GM06990 (cell line): ENCODE measurements around the gene UBAP1L.
"Not testable (repeated sequence)": the region's sequence is repeated elsewhere in the genome, so short reads cannot be mapped to it uniquely, and the experiment has no call there.

ENCODE experiments used
- DNase-seq: peaks from one replicate; pipeline ENCODE4 v3.0.0-alpha.2; 2011; ENCODE audit not compliant: insufficient read length; ENCODE audit errors: extremely low read depth
- H3K27me3 ChIP-seq: replicated peaks from 2 replicates; pipeline ENCODE4 v1.6.0; 2011; ENCODE audit warnings: low read length; ENCODE audit not compliant: control insufficient read depth, insufficient read depth
- H3K36me3 ChIP-seq: 2 replicates; pipeline ENCODE4 v1.5.1; 2011; ENCODE audit warnings: low read length; ENCODE audit not compliant: control insufficient read depth, insufficient read depth
- H3K4me3 ChIP-seq: replicated peaks from 2 replicates; pipeline ENCODE4 v1.5.1; 2011; ENCODE audit warnings: low read depth, mild to moderate bottlenecking, control low read depth, low read length
- TF ChIP-seq, protein P1 (sequence below): IDR thresholded peaks from 2 replicates; pipeline ENCODE4 v1.5.1; 2011; ENCODE audit warnings: low read length, control low read depth, mild to moderate bottlenecking, inconsistent platforms; ENCODE audit not compliant: insufficient read depth, poor library complexity, severe bottlenecking

The UBAP1L gene

GRCh38 chr15:65097651-65098263 is 17.2 kb downstream of the UBAP1L start:
- TF ChIP-seq, protein P1, sequence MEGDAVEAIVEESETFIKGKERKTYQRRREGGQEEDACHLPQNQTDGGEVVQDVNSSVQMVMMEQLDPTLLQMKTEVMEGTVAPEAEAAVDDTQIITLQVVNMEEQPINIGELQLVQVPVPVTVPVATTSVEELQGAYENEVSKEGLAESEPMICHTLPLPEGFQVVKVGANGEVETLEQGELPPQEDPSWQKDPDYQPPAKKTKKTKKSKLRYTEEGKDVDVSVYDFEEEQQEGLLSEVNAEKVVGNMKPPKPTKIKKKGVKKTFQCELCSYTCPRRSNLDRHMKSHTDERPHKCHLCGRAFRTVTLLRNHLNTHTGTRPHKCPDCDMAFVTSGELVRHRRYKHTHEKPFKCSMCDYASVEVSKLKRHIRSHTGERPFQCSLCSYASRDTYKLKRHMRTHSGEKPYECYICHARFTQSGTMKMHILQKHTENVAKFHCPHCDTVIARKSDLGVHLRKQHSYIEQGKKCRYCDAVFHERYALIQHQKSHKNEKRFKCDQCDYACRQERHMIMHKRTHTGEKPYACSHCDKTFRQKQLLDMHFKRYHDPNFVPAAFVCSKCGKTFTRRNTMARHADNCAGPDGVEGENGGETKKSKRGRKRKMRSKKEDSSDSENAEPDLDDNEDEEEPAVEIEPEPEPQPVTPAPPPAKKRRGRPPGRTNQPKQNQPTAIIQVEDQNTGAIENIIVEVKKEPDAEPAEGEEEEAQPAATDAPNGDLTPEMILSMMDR: no peak
- Histone ChIP-seq H3K4me3 (no peak overlapping the region), H3K36me3 (peaks cover 17% of the 10 kb centered on the region), H3K27me3 (no peaks in the 10 kb centered on the region)
- no peak for DNase-seq

- H3K4me3 ChIP-seq: no peak overlapping the region
- no peak for DNase-seq
- TF ChIP-seq, protein P1: no peak
Observed at GRCh38 chr15:65096481-65097385, 18.3 kb downstream of the UBAP1L start.

DNA sequence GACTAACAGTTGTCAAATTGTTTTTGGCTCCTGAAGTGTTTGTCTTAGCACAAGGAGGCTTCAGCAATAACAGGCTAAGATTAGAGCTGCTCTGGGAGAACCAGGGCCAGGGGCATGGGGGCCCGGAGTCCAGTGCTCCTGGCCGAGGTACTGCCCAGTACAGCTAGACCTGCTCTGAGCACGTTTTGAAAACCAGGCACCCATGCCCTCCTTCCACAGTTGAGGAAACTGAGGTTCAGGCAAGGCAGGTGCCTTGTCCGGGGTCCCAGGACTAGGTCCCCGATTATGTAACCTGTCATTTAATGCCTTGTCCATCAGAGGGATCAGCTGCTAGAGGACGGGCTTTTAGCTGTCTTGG is 19.3 kb downstream of the UBAP1L start:
- no peak for DNase-seq
- H3K4me3 ChIP-seq: no peak overlapping the region
- no peaks in the 10 kb centered on the region for H3K27me3 ChIP-seq
- peaks cover 11% of the 10 kb centered on the region for H3K36me3 ChIP-seq
- TF ChIP-seq, protein P1: no peak

More at GRCh38 chr15:65096481-65097385, 18.3 kb downstream of the UBAP1L start:
- Histone ChIP-seq H3K27me3 (no peaks in the 10 kb centered on the region), H3K36me3 (peaks cover 16% of the 10 kb centered on the region)

GRCh38 chr15:65095011-65095746 is 19.8 kb downstream of the UBAP1L start:
- TF ChIP-seq, protein P1: no peak
- peaks cover 8% of the 10 kb centered on the region for H3K36me3 ChIP-seq
- no peak for DNase-seq
- no peaks in the 10 kb centered on the region for H3K27me3 ChIP-seq
- no peak overlapping the region for H3K4me3 ChIP-seq

DNA sequence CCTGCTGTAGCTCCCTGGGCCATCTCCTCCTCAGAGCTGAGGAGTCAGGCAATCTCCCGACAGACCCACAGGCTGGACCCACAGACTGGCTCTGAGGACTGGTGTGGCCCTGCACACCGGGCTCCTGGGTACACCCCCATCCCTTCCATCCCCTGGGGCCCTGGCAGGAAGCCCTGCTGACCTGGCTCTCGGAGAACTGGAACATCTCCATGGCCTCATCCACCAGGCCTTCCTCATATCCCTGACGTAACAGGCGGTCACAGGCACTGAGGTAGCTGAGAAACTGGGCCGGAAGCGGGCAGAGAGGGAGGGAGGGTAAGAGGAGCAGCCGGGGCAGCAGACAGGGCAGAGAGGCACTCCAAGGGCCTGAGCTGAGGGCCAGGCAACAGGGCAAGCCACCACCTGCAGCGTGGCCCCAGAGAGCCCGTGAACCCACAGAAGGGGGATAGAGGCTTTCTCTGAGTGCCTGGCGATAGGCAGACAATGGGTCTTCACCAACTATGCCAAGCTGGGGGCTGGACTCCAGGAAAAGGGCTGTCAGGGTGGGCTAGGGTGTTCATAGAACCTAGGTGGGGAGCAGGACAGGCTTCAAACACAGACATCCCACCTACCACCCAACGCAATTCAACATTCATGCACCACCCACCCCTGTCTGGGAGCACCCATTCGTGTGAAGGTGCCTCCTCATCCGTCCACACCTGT is 20.6 kb downstream of the UBAP1L start:
- TF ChIP-seq, protein P1: no peak
- H3K27me3 ChIP-seq: no peaks in the 10 kb centered on the region
- H3K4me3 ChIP-seq: no peak overlapping the region
- peaks cover 7% of the 10 kb centered on the region for H3K36me3 ChIP-seq
- no peak for DNase-seq

DNA sequence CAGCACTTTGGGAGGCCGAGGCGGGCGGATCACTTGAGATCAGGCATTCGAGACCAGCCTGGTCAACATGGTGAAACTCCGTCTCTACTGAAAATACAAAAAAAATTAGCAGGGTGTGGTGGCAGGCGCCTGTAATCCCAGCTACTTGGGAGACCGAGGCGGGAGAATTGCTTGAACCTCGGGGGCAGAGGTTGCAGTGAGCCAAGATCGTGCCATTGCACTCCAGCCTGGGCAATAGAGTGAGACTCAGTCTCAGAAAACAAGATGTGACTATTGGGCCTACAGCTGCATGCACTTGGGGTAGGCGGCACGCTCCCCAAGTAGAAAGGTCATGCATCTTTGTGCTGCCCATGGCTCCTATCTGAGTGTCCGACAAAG is 21.2 kb downstream of the UBAP1L start:
- H3K27me3 ChIP-seq, H3K4me3 ChIP-seq, H3K36me3 ChIP-seq: not testable (repeated sequence)

More for the DNA sequence above, 21.2 kb downstream of the UBAP1L start:
- not testable (repeated sequence) for DNase-seq
